GM15510 (cell line): ENCODE data around the gene THSD7B.

ENCODE experiments used
- POLR2A ChIP-seq: IDR thresholded peaks from 3 replicates; pipeline ENCODE4 v1.6.1; 2011; ENCODE audit warnings: borderline replicate concordance; ENCODE audit not compliant: insufficient read length; ENCODE audit errors: extremely low read depth

THSD7B gene

DNA sequence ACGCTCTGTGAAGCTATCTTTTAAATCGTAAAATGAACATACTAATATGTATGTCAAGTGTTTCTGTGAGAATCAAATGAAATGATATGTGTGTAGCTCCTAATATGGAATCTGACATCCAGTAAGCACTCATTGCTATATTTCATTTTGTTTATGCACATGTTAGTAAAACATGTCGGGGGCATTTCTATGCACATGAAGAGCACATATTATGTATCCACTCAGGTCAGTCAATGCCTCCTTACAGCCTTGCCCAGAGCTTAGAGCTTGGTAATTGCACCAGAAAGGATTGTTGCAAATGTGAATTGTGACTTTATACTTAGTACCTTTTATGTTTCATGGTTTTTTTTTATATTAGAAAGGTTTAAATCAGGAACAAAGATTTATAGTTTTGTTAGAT, 735.3 kb downstream of the THSD7B start:
- no peak for TF ChIP-seq POLR2A

DNA sequence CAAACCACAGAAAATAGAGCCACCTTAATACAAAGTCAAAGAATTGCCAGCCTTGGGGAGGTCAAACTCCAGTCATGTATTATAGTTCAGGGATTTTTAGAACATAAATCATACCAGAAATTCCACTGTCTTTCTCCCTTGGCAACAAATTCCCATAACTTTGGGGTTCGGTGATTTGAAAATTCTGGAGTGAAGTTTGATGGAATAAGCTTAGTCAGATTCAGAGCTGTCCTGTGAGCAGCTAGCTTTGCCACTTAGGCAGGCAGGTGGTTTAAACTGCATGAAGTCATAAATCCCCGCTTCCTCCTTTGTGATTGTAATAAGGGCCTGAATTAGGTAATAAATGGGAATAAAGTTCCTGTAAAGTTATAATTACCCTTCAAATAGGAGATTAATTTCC, 741.9 kb downstream of the THSD7B start:
- no peak for TF ChIP-seq POLR2A

- TF ChIP-seq POLR2A: no peak
These were observed 743.5 kb downstream of the THSD7B start for GRCh38 chr2:137508739-137509384.

GRCh38 chr2:137511526-137511925, 746.2 kb downstream of the THSD7B start:
- TF ChIP-seq POLR2A: no peak

GRCh38 chr2:137521653-137522619, 756.6 kb downstream of the THSD7B start:
- TF ChIP-seq POLR2A: no peak

GRCh38 chr2:137522620-137523011, 757.3 kb downstream of the THSD7B start:
- TF ChIP-seq POLR2A: no peak

GRCh38 chr2:137523931-137524330, 758.6 kb downstream of the THSD7B start:
- no peak for TF ChIP-seq POLR2A

DNA sequence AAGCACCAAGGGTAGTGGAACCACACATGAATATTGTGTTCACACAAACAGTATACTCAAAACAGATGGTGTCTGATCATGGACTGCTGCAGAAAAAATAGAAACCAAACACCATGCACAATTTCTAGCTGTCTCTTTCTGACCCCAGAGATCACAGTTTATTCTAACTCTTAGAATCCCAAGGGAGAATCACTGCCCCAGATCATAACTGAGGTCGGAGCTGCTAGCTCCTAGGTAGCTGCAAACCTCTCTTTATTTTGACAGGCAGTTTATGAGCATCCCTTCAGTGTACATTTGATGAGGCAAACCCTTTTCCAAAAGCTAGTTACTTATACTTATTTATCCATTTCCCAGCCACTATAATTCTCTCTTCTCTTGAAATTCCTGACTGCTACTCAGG, 759.8 kb downstream of the THSD7B start:
- TF ChIP-seq POLR2A: no peak

- no peak for TF ChIP-seq POLR2A
These were observed 760.4 kb downstream of the THSD7B start for GRCh38 chr2:137525641-137526190.

- TF ChIP-seq POLR2A: no peak
These were observed 770.6 kb downstream of the THSD7B start for GRCh38 chr2:137535897-137536296.

DNA sequence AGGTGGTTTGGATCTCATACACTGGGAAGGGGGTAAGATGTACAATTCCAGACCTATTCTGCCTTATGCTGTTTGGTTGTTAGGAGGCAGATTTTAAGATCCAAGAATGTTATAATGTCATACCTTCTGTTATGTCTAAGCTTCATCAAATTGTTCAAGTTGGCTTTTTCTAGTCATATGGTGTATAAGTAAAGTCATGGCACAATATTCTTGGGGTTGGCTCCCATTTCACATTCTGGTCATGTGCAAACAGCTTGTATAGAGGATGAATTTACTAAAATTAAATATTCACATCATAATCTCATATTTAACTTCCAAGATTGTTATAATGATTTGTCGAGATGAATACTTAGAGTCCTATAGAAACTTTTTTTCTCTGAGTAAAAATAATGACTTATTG, 774.0 kb downstream of the THSD7B start:
- TF ChIP-seq POLR2A: no peak

DNA sequence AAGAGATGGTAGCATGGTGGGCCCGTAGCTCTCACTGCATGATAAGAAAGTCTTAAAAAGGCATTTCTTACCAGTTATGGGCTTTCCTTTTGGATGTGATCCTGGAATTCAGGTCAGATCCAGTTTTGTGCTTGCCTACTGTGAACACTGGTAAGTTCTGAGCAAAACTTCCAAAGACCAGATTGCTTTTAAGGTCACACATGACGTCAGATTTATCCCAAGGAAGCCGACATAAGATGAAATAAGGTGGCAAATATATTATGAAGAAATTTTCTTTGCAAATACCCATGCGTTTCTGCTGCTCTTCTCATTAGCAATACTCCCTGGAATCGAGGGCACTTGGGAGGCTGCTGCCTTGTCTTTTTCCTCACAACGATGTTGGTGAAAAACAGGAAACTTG, 782.5 kb downstream of the THSD7B start:
- no peak for TF ChIP-seq POLR2A

- no peak for TF ChIP-seq POLR2A
These were observed 801.0 kb downstream of the THSD7B start for GRCh38 chr2:137566387-137566786.

GRCh38 chr2:137570484-137570883, 805.1 kb downstream of the THSD7B start:
- TF ChIP-seq POLR2A: no peak

- TF ChIP-seq POLR2A: no peak
These were observed 824.8 kb downstream of the THSD7B start for GRCh38 chr2:137590102-137590501.

DNA sequence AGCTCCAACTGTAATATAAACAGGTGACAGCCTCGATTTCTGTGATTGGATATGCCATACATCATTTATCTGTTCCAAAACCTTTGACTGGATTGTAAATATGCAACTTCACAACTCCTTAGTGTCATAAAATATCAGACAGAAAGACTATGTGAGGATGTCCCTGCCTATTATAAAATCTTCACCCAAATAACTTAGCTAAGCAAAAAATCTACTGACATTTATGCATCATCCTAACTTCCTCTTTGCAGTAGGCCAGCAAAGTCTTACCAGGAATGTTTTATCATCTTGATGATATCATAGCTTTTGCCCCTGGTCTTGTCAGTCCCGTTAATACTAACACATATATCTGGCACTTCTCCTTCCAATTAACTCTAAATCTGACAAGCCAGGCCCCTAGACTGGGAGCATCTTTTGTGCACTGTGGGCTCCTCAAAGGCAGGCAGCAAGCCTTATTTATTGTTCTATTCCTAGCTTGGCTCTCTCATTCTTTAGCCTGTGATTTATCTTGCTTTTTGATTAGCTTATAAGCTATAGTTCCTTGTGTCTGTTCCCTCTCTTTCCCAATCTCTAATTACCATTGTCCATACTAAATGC, 842.5 kb downstream of the THSD7B start:
- TF ChIP-seq POLR2A: no peak

- TF ChIP-seq POLR2A: no peak
These were observed 873.6 kb downstream of the THSD7B start for GRCh38 chr2:137638932-137639331.
